IMR-90 (cell line): Measurements from ENCODE around the gene EGFL7. TPM values are rescaled to one million over a fixed set of nuclear protein-coding genes. Genes with fewer than 3 reads are reported as not detected.

Experiments used
- ATAC-seq: fragments of 200-7000 bp; cut with Tn5 transposase; 2 replicates; pipeline ENCODE4 v1.9.1; 2020; ENCODE audit warnings: low read depth, mild to moderate bottlenecking, moderate library complexity
- BruUV-seq: library from RNA; stranded (reverse); fragments of 400-500 nt; replicated peaks from 2 replicates; lab custom pipeline; 2021; lab: Mats Ljungman, UMichigan
- CTCF ChIA-PET: fragments of 300-600 bp; formaldehyde crosslinking; extraction: SDS; loops from one replicate; lab custom pipeline; 2021; ENCODE audit warnings: antibody characterized with exemption; lab: Yijun Ruan, JAX
- POLR2A ChIA-PET: fragments of 300-600 bp; sonication (Branson Sonifier 250); formaldehyde crosslinking; loops from one replicate; lab custom pipeline; 2022; ENCODE audit warnings: antibody characterized with exemption; ENCODE audit not compliant: unreplicated experiment; lab: Charles Lee
- DNase-seq: peaks from one replicate; pipeline ENCODE4 v3.0.0; 2013
- H2AFZ ChIP-seq: replicated peaks from 2 replicates; pipeline ENCODE3; 2013; ENCODE audit warnings: low read length, mild to moderate bottlenecking; ENCODE audit not compliant: poor library complexity
- H2AK5ac ChIP-seq: 2 replicates; pipeline ENCODE4 v1.6.1; 2013; ENCODE audit warnings: low read depth, low read length, inconsistent platforms
- H2AK9ac ChIP-seq: replicated peaks from 2 replicates; pipeline ENCODE3; 2013; ENCODE audit warnings: mild to moderate bottlenecking, low read depth, low read length, moderate library complexity; ENCODE audit not compliant: poor library complexity
- H2BK120ac ChIP-seq: 2 replicates; pipeline ENCODE4 v1.6.1; 2013; ENCODE audit warnings: low read depth, low read length, inconsistent platforms
- H2BK15ac ChIP-seq: 3 replicates; pipeline ENCODE4 v1.6.1; 2013; ENCODE audit warnings: low read depth, low read length, inconsistent platforms
- H2BK20ac ChIP-seq: 2 replicates; pipeline ENCODE4 v1.6.1; 2013; ENCODE audit warnings: low read depth, mild to moderate bottlenecking, inconsistent platforms, low read length, moderate library complexity
- H2BK5ac ChIP-seq: 2 replicates; pipeline ENCODE4 v1.6.1; 2013; ENCODE audit warnings: mild to moderate bottlenecking, low read depth, low read length, inconsistent platforms; ENCODE audit not compliant: poor library complexity, severe bottlenecking
- H3K14ac ChIP-seq: replicated peaks from 2 replicates; pipeline ENCODE4 v1.6.1; 2013; ENCODE audit warnings: low read depth, low read length, inconsistent platforms
- H3K18ac ChIP-seq: 2 replicates; pipeline ENCODE4 v1.6.1; 2013; ENCODE audit warnings: low read depth, low read length, control low read depth
- H3K23ac ChIP-seq: 2 replicates; pipeline ENCODE4 v1.6.1; 2013; ENCODE audit warnings: low read depth, low read length, inconsistent platforms
- H3K27ac ChIP-seq: 2 replicates; pipeline ENCODE4 v1.5.1; 2013; ENCODE audit warnings: mild to moderate bottlenecking, control low read depth, low read length; ENCODE audit not compliant: insufficient read depth
- H3K27me3 ChIP-seq: 2 replicates; pipeline ENCODE4 v1.6.1; 2013; ENCODE audit warnings: low read length; ENCODE audit not compliant: control insufficient read depth, insufficient read depth
- H3K36me3 ChIP-seq: 2 replicates; pipeline ENCODE4 v1.6.1; 2013; ENCODE audit warnings: low read length, mixed read lengths; ENCODE audit not compliant: control insufficient read depth, insufficient read depth
- H3K4ac ChIP-seq: 2 replicates; pipeline ENCODE4 v1.6.1; 2013; ENCODE audit warnings: low read depth, low read length, inconsistent platforms
- H3K4me1 ChIP-seq: 2 replicates; pipeline ENCODE4 v1.6.1; 2013; ENCODE audit warnings: low read length, mixed read lengths; ENCODE audit not compliant: control insufficient read depth, insufficient read depth
- H3K4me2 ChIP-seq: 2 replicates; pipeline ENCODE4 v1.6.1; 2013; ENCODE audit warnings: low read depth, mild to moderate bottlenecking, control low read depth, low read length, moderate library complexity
- H3K4me3 ChIP-seq: 2 replicates; pipeline ENCODE4 v1.5.1; 2013; ENCODE audit warnings: low read depth, mild to moderate bottlenecking, control low read depth, low read length, moderate library complexity; ENCODE audit not compliant: insufficient read depth
- H3K56ac ChIP-seq: 2 replicates; pipeline ENCODE4 v1.6.1; 2013; ENCODE audit warnings: low read length, inconsistent platforms; ENCODE audit not compliant: insufficient read depth; ENCODE audit errors: extremely low read depth
- H3K79me1 ChIP-seq, 2 experiments: 2 replicates each; pipeline ENCODE4 v1.6.1; 2013; ENCODE audit warnings: low read length in 2 of 2, inconsistent platforms in 1 of 2, low read depth in 1 of 2
- H3K9ac ChIP-seq: 2 replicates; pipeline ENCODE4 v1.6.1; 2013; ENCODE audit warnings: low read depth, low read length, control low read depth
- H3K9me1 ChIP-seq: 2 replicates; pipeline ENCODE4 v1.6.1; 2013; ENCODE audit warnings: low read length, inconsistent platforms; ENCODE audit not compliant: insufficient read depth
- H3K9me3 ChIP-seq: 2 replicates; pipeline ENCODE4 v1.6.1; 2013; ENCODE audit warnings: low read length; ENCODE audit not compliant: control insufficient read depth, insufficient read depth
- H4K20me1 ChIP-seq: 2 replicates; pipeline ENCODE4 v1.6.1; 2013; ENCODE audit warnings: low read length, inconsistent platforms; ENCODE audit not compliant: insufficient read depth
- H4K5ac ChIP-seq: 2 replicates; pipeline ENCODE4 v1.6.1; 2013; ENCODE audit warnings: mild to moderate bottlenecking, low read depth, low read length, control low read depth
- H4K8ac ChIP-seq, 2 experiments: 2 replicates each; pipeline ENCODE4 v1.6.1; 2013; ENCODE audit warnings: low read depth in 2 of 2, low read length in 2 of 2, control low read depth in 1 of 2, inconsistent platforms in 1 of 2
- H4K91ac ChIP-seq: 2 replicates; pipeline ENCODE4 v1.6.1; 2013; ENCODE audit warnings: low read depth, low read length, inconsistent platforms; ENCODE audit not compliant: insufficient read depth
- BHLHE40 ChIP-seq: fragments of 150-350 bp; IDR thresholded peaks from 2 replicates; pipeline ENCODE4 v1.6.1; 2016; ENCODE audit warnings: mild to moderate bottlenecking, low read depth, low read length
- CHD1 ChIP-seq: IDR thresholded peaks from 2 replicates; pipeline ENCODE4 v1.6.1; 2012; ENCODE audit warnings: low read depth, low read length, improper control_type of control experiment
- CTCF ChIP-seq: conservative IDR thresholded peaks from 2 replicates; pipeline ENCODE4 v1.5.1; 2012; ENCODE audit warnings: mild to moderate bottlenecking, low read depth, low read length, improper control_type of control experiment
- FOS ChIP-seq: fragments of 150-350 bp; IDR thresholded peaks from 2 replicates; pipeline ENCODE4 v1.6.1; 2016; ENCODE audit warnings: low read depth, low read length
- MAFK ChIP-seq: IDR thresholded peaks from 2 replicates; pipeline ENCODE4 v1.6.1; 2012; ENCODE audit warnings: low read depth, low read length, improper control_type of control experiment
- MAZ ChIP-seq: IDR thresholded peaks from 2 replicates; pipeline ENCODE4 v1.6.1; 2012; ENCODE audit warnings: low read depth, mild to moderate bottlenecking, low read length, improper control_type of control experiment, moderate library complexity, borderline replicate concordance
- RAD21 ChIP-seq: IDR thresholded peaks from 2 replicates; pipeline ENCODE4 v1.6.1; 2012; ENCODE audit warnings: low read length, improper control_type of control experiment
- RCOR1 ChIP-seq: IDR thresholded peaks from 2 replicates; pipeline ENCODE4 v1.6.1; 2012; ENCODE audit warnings: mild to moderate bottlenecking, low read length, improper control_type of control experiment; ENCODE audit not compliant: insufficient replicate concordance
- RFX5 ChIP-seq: IDR thresholded peaks from 2 replicates; pipeline ENCODE4 v1.8.0; 2012; ENCODE audit warnings: low read depth, mild to moderate bottlenecking, low read length, moderate library complexity
- SMC3 ChIP-seq: fragments of 150-350 bp; IDR thresholded peaks from 2 replicates; pipeline ENCODE4 v1.6.1; 2016; ENCODE audit warnings: low read depth, mild to moderate bottlenecking, antibody characterized with exemption, low read length, moderate library complexity
- USF2 ChIP-seq: fragments of 150-350 bp; IDR thresholded peaks from 2 replicates; pipeline ENCODE4 v1.6.1; 2017; ENCODE audit warnings: mild to moderate bottlenecking, antibody characterized with exemption, low read length, low read depth
- WGBS, 2 experiments: methylation state at CpG; one replicate each; pipeline versions ENCODE4 v1.1.5 to v1.1.7; 2013; ENCODE audit warnings: missing lambda C conversion rate in 2 of 2; ENCODE audit not compliant: insufficient read length in 1 of 2; ENCODE audit errors: extremely low coverage in 2 of 2; 5-methylcytosine and 5-hydroxymethylcytosine counted together
- dilution Hi-C: fragments of 300-500 bp; cut with HindIII; formaldehyde crosslinking; loops from one replicate; pipeline ENCODE4 v1.14.3; 2018; ENCODE audit warnings: low sequenced_read_pairs; ENCODE audit not compliant: unreplicated experiment
- in situ Hi-C: fragments of 300-500 bp; cut with MboI; formaldehyde crosslinking; loops from 3 replicates; pipeline ENCODE4 v1.14.3; 2019; ENCODE audit warnings: low sequenced_read_pairs, inconsistent platforms, mixed read lengths
- intact Hi-C: fragments of 100-400 bp; cut with micrococcal nuclease; formaldehyde crosslinking; loops from 2 replicates; pipeline ENCODE4 v1.10.0; 2022
- polyA plus RNA-seq, 3 experiments: library from polyadenylated mRNA; depleted of rRNA; stranded (reverse); fragments of >200 nt; gene quantifications; 2 replicates each; pipeline ENCODE4 v1.2.3, GENCODE V29; 2012; ENCODE audit warnings: low replicate concordance in 1 of 3
- total RNA-seq: library from RNA; depleted of rRNA; stranded (reverse); fragments of >200 nt; gene quantifications from 2 replicates; pipeline ENCODE4 v1.2.3, GENCODE V29; 2012
- TF ChIP-seq, protein P1 (sequence below): fragments of 150-350 bp; IDR thresholded peaks from 2 replicates; pipeline ENCODE4 v1.6.1; 2016; ENCODE audit warnings: low read depth, mild to moderate bottlenecking, low read length, moderate library complexity, borderline replicate concordance

Gene EGFL7
- total and polyA plus RNA-seq, 2 of the 4 experiments (the other 2 are of a cell fraction): 2.2 to 10.4 TPM

GRCh38 chr9:136620441-136621018 lies 42.2 kb upstream of the EGFL7 start:
- Histone ChIP-seq H2AFZ (peak overlapping the region; percentile 32), H4K20me1 (no peaks in the 10 kb centered on the region), H2BK120ac (no peak overlapping the region), H3K56ac (no peak overlapping the region), H2AK5ac (no peak overlapping the region), H3K9me1 (no peaks in the 10 kb centered on the region), H3K9me3 (no peaks in the 10 kb centered on the region), H4K5ac (no peak overlapping the region), H3K36me3 (no peaks in the 10 kb centered on the region), H2BK5ac (no peak overlapping the region), H3K27me3 (no peaks in the 10 kb centered on the region), H3K14ac (no peak overlapping the region), H3K23ac (no peak overlapping the region), H3K4me2 (no peak overlapping the region), H4K91ac (no peak overlapping the region), H4K8ac (no peak overlapping the region), H2BK20ac (no peak overlapping the region), H3K4me3 (no peak overlapping the region), H3K79me1 (no peaks in the 10 kb centered on the region), H3K4ac (no peak overlapping the region), H3K9ac (no peak overlapping the region), H2BK15ac (no peak overlapping the region), H3K18ac (no peak overlapping the region), H3K4me1 (peaks cover 13% of the 10 kb centered on the region), H2AK9ac (no peak overlapping the region), H3K27ac (no peak overlapping the region)
- in situ Hi-C loops: no loop called here
- CTCF ChIA-PET: no interaction called here
- POLR2A ChIA-PET: no interaction called here
- dilution Hi-C loops: no loop called here
- intact Hi-C loops: no loop called here
- ATAC-seq (no peak), DNase-seq (no peak)
- no TSS peak for BruUV-seq
- TF ChIP-seq, protein P1, sequence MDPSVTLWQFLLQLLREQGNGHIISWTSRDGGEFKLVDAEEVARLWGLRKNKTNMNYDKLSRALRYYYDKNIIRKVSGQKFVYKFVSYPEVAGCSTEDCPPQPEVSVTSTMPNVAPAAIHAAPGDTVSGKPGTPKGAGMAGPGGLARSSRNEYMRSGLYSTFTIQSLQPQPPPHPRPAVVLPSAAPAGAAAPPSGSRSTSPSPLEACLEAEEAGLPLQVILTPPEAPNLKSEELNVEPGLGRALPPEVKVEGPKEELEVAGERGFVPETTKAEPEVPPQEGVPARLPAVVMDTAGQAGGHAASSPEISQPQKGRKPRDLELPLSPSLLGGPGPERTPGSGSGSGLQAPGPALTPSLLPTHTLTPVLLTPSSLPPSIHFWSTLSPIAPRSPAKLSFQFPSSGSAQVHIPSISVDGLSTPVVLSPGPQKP: no peak
- TF ChIP-seq RCOR1: no peak
- no peak for TF ChIP-seq RFX5
- no peak for TF ChIP-seq FOS
- TF ChIP-seq SMC3: no peak
- no peak for TF ChIP-seq USF2
- TF ChIP-seq CHD1: no peak
- TF ChIP-seq RAD21: no peak
- no peak for TF ChIP-seq CTCF
- no peak for TF ChIP-seq BHLHE40
- TF ChIP-seq MAFK: no peak
- no peak for TF ChIP-seq MAZ
- WGBS, 2 experiments: 81% methylated on average over 15 of the region's 29 CpGs; no CpG with 5 or more reads in 1 of the 2 experiments
